ENCODE measurements around the gene RPL7A.
A peak's percentile ranks its signal among the peaks of the same experiment; 100 is the strongest.

Gene RPL7A

GRCh38 chr9:133349965-133350616 lies 2.1 kb downstream of the RPL7A start:
- DNase-seq, result no peak

GRCh38 chr9:133351526-133351907 lies 3.5 kb downstream of the RPL7A start:
- DNase-seq, result no peak

DNA sequence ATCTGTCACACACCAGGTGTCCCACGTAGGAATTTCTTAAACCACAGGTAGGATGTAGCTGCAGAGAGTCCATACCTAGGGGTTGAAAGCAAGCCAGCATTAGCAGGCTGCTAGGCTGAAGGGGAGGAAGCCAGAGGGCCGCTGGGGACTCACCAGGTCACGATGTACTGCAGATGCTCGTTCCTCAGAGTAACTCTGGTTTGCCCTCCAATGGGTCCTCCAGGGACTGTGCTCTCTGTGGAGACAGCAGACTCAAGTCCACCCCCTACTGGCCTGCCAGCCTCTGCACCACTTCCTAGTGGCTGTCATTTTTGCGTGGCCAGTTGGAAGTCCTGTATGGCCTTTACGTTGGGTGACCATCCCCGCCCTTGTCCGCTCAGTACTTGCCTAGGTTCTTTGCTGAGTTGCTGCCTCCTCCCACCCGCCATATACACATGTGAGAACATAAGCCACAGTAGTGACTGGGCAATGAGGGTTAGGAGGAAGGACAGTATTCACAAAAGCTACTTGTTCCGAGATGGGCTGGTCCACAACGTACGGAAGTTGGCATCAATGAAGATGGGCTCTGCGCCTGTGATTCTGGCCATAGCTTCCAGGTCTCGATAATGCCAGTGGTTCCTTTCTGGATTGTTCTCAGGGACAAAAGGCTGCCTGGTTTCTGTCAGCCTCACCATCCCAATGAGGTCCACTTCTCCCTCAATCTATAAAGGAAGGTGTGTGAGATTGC lies 4.1 kb downstream of the RPL7A start:
- DNase-seq, result no peak

DNA sequence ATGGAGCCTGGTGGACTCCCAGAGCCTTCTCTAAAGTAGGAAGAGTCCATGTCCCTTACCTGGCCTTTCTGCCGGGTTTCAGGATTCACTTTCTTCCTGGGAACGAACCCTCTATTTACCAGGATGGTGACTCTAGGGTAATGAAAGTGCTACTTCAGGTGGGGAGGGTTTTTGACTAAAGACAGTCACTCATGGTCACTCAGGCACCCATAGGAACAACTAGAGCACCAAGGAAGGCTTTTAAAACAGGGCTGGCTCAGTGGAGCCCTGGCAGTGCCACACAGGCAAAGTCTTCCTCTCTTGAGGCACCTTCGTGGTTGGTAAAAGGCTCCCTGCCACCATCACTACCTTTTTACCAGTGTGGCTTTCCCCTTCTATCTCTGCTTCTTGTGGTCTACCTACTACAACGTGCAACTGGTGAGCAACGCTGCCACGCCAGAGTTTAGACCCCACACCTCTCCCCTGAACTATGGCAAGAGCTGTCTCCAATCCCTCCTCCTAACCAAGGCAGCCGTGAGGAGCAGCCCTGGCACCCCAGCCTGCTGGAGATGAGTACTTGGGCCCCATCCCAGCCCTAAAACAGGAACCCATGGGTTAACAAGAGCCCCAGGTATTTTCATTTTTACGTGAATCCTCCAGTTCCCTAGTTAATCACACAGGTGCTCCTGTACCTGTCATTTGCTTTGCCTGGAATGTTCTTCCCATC lies 4.8 kb downstream of the RPL7A start:
- no peak for DNase-seq

DNA sequence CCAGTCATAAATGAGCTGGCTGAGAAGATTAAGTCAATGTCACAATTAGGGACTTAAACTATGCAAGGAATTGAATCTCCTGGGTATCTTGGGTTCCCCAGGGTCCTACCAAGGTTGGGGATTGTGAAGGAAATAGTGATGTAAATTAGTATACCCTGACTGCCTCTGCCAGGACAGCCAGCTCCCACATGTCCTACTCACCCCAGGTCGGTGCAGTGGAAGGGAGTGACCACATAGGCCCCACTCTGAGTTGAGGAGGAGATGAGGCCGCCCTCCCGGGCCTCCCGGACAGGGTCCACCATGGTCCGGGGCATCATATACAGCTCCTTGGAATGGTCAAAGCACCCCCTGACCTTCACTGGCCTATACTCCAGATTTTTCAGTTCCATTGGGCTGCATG lies 5.5 kb downstream of the RPL7A start:
- no peak for DNase-seq

GRCh38 chr9:133354766-133355165 lies 6.7 kb downstream of the RPL7A start:
- DNase-seq, result no peak

GRCh38 chr9:133355881-133356357 lies 7.9 kb downstream of the RPL7A start:
- DNase-seq, result no peak

DNA sequence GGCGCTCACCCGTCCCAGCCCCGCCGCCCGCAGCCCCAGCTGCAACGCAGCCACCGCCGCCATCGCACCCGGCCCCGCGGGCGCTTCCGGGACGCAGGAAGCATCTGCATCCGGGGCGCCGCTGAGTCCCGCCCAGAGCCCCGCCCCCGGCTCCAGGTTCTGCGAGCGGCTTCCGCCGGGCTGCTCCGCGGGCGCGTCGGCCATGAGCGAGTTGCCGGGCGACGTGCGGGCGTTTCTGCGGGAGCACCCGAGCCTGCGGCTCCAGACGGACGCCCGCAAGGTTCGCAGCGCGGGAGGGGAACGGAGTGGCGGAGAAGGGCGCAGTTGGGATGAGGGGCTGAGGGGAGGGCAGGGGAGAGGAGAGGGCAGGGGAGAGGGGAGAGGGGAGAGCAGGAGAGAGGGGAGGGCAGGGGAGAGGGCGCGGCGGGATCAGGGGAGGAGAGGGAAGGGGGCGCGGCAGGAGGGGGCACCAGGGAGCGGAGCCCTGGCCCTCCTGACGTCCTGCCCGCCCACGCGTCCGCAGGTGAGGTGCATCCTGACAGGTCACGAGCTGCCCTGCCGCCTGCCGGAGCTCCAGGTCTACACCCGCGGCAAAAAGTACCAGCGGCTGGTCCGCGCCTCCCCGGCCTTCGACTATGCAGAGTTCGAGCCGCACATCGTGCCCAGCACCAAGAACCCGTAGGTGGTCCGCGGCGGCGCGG lies 8.5 kb downstream of the RPL7A start, which contains the start of the genes SURF1 and SURF2:
TSS of gene SURF1 (minus strand) at position 97 of the 701 bp plus-strand sequence. CDS start at position 63, 34 bp downstream.
TSS of gene SURF2 (plus strand) at position 160 of the 701 bp plus-strand sequence. CDS start at position 203, 43 bp downstream.
- peak in 1 of 2 experiments; percentile 65 for DNase-seq

- DNase-seq, result no peak
Measured at GRCh38 chr9:133357656-133358055, 9.6 kb downstream of the RPL7A start.

DNA sequence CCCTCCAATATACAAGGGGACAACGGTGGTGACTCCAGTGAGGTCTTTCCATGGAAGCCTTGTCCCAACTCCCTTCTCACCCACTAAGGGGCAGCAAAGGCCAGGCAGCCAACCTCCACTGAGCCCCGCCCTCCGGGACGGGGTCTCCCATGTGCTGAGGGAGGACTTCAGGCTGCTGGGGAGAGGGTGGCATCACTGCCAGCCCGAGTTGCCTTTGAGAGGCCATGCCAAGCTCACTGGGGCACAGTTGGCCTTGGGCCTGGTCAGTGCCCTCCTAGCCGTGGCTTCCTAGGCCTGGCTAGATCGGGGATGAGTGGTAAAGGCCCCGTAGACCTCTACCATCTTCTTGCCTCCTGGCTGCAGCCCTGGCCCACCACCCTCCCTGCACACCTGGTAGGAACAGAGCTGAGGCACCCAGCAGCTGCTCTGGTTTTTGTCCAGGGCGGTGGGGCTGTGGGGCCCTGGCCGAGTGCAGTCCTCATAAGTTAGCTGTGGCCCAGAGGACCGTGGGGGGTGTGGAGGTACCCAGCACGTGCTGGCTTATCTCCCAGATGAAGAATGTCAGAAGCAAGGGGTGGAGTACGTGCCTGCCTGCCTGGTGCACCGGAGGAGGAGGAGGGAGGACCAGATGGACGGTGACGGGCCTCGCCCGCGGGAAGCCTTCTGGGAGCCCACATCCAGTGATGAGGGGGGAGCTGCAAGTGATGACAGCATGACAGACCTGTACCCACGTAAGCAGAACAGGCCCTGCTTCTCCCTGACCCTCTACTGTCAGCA lies 11.6 kb downstream of the RPL7A start:
- no peak for DNase-seq

- DNase-seq, result no peak
Measured at GRCh38 chr9:133360400-133361393, 12.7 kb downstream of the RPL7A start.

GRCh38 chr9:133361507-133362092 lies 13.6 kb downstream of the RPL7A start:
- no peak for DNase-seq

GRCh38 chr9:133362359-133363044 lies 14.5 kb downstream of the RPL7A start:
- DNase-seq, result no peak

DNA sequence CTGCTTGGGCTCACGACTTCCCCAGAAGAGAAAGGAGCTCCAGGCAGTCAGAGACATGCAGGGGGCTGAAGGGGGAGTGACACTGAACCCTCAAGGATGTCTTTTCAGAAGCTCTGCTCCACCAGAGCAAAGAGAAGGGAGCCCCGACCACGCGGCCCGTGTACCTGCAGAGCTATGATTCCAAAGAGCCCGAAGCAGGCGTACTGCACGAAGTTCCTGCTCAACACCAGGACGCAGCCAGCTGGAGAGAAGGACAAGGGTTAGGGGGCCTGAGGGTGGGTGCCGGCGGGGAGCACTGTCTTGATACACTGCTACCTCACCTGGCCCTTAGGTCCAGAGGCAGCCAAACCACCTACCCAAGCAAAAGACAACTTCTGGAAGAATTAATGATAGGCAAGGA lies 18.4 kb downstream of the RPL7A start:
- DNase-seq, result no peak

DNA sequence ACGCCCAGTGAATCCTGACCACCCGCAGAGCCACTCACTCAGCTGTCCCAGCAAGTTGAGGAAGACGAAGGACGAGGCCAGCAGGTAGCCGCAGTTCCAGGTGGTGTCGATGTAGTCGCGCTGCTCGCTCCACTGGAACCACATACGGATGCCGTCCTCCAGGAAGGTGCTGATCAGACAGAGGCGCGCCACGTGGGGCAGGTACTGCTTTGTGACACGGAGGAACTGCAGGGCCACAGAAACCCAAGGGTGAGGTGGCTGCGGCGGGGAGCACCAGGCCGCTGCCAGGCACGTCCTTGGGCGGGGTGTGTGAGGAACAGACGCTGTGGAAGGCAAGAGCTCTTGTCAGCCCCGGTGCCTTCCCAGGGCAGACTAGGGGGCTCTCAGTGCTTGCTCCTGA lies 19.2 kb downstream of the RPL7A start:
- no peak for DNase-seq

DNA sequence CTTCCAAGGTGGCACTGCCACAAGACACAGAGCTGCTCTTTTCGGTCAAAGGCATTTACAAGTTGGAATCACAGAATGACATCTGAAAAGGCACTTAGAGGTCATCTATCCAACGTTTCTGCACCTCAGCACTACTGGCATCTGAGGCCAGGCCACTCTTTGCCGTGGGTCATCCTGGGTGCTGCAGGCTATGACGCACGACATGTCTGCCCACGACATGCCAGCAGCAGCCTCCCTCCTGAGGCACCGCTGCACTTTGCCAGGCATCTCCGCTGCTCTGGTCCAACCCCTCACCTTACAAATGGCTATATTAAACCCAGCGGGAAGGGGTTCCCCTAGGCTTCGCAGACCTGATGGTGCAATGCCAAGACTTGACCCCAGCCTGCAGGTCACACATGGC lies 19.8 kb downstream of the RPL7A start:
- DNase-seq, result no peak

DNA sequence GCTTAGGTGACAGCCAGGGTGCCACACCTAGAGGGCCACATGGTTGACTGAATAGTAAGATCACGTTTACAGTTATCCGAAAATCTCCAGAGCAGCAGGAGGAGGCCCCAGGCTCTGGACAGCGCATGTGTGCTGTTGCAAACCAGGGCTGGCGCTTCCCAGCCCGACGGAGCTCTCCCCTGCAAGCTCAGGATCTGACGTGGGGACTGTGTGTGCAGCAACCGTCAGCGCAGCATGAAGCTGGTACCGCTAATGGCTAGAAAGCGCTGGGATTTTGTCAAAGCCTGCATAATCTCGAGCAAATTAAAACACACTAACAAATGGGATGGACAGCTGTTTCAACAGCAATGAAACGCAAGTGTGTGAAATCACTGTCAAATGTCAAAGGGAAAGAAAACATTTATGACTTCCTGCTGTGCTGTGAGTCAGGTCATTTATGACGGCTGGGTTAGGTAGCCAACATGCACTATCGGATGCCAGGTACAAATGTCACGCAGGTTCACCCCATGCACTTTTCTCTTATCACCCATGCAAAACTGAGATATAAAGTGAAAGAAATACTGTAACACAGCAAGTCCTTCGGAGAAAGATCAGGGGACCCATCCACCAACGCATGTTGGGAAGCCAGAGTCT lies 20.3 kb downstream of the RPL7A start:
- DNase-seq, result no peak

DNA sequence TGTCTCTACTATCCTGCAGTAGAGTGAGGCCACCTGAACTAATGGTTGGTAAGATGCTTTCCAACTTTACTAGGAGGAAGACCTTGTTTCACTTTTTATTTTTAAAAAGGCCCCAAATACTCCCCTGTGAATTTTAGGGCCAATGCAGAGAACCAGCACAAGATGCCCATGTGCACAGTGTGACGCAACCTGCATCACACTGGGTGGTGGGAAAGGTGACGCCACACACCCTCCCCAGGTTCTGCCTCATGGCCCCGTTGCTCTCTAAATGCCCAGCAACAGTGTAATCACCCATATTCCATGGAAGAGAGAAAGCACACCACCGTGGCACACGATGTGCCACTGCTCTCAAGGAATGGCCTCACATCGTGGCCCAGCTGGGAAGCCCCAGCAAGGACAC lies 21.4 kb downstream of the RPL7A start:
- DNase-seq, result no peak

DNA sequence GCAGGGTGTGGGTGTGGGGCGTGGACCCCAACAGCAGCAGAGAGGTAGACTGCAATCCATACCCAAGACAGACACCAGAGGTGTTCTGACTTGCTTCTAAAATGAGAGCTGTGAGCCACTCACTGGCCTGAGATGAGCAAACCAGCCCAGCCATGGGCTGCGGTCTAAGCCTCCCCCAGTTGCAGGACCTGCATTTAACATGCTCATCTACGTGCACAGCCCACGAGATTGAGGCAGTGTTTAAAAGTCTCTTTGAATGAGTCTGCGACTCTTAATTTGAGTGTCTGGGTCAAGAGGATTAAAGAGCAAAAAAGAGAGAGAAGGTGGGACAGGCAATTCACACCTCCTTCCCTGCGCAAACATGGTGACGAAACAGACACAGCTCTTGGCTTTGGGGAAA lies 21.9 kb downstream of the RPL7A start:
- DNase-seq, result no peak
